Neutrophil (primary cell): ENCODE measurements around the gene KLHL29.
A peak's percentile ranks its signal among the peaks of the same experiment; 100 is the strongest.

Experiments used
- H3K27ac ChIP-seq: fragments of 200-600 bp; sonication (generic); 2 replicates; pipeline ENCODE4 v1.5.1; 2016; ENCODE audit warnings: mild to moderate bottlenecking, moderate library complexity
- H3K27me3 ChIP-seq: fragments of 200-600 bp; sonication (generic); 2 replicates; pipeline ENCODE4 v1.6.0; 2016; ENCODE audit warnings: mild to moderate bottlenecking
- H3K36me3 ChIP-seq: fragments of 200-600 bp; sonication (generic); 2 replicates; pipeline ENCODE4 v1.5.1; 2017
- H3K4me1 ChIP-seq, 2 experiments: fragments of 200-600 bp in 1 of 2; sonication (generic) in 1 of 2; 1 replicate in 1 of 2; 2 replicates in 1 of 2; pipeline versions ENCODE4 v1.5.1 to v1.6.1; 2013 to 2016; ENCODE audit warnings: low read depth in 1 of 2, low read length in 1 of 2, mild to moderate bottlenecking in 1 of 2, moderate library complexity in 1 of 2; ENCODE audit not compliant: control insufficient read depth in 1 of 2, insufficient read depth in 1 of 2
- H3K4me3 ChIP-seq, 2 experiments: fragments of 200-600 bp in 1 of 2; sonication (generic) in 1 of 2; 1 replicate in 1 of 2; 2 replicates in 1 of 2; pipeline ENCODE4 v1.5.1; 2013 to 2016; ENCODE audit warnings: low read depth in 1 of 2, low read length in 1 of 2, mild to moderate bottlenecking in 1 of 2, moderate library complexity in 1 of 2
- H3K9me3 ChIP-seq: fragments of 200-600 bp; sonication (generic); 2 replicates; pipeline ENCODE4 v1.5.1; 2016
- CTCF ChIP-seq: fragments of 200-600 bp; sonication (generic); IDR thresholded peaks from 2 replicates; pipeline ENCODE4 v1.5.1; 2016; ENCODE audit warnings: antibody characterized with exemption

Gene KLHL29

GRCh38 chr2:23622966-23623675 lies 238.1 kb downstream of the KLHL29 start:
- Histone ChIP-seq H3K9me3 (no peaks in the 10 kb centered on the region), H3K36me3 (no peaks in the 10 kb centered on the region), H3K4me3 (no peak overlapping the region), H3K4me1 (no peaks in the 10 kb centered on the region), H3K27me3 (no peaks in the 10 kb centered on the region), H3K27ac (no peak overlapping the region)
- TF ChIP-seq CTCF, result no peak

- Histone ChIP-seq H3K4me1 (no peaks in the 10 kb centered on the region), H3K36me3 (no peaks in the 10 kb centered on the region), H3K9me3 (no peaks in the 10 kb centered on the region), H3K4me3 (no peak overlapping the region), H3K27ac (no peak overlapping the region), H3K27me3 (no peaks in the 10 kb centered on the region)
- TF ChIP-seq CTCF, result peak; percentile 16
Measured at GRCh38 chr2:23624378-23624777, 239.4 kb downstream of the KLHL29 start.

GRCh38 chr2:23624915-23625314 lies 239.9 kb downstream of the KLHL29 start:
- no peaks in the 10 kb centered on the region for H3K9me3 ChIP-seq
- H3K4me1 ChIP-seq, result no peaks in the 10 kb centered on the region
- no peaks in the 10 kb centered on the region for H3K27me3 ChIP-seq
- H3K36me3 ChIP-seq, result no peaks in the 10 kb centered on the region
- no peak overlapping the region for H3K4me3 ChIP-seq
- no peak for TF ChIP-seq CTCF
- H3K27ac ChIP-seq, result no peak overlapping the region

- TF ChIP-seq CTCF, result no peak
- Histone ChIP-seq H3K27me3 (no peaks in the 10 kb centered on the region), H3K4me1 (no peaks in the 10 kb centered on the region), H3K4me3 (no peak overlapping the region), H3K27ac (no peak overlapping the region), H3K36me3 (no peaks in the 10 kb centered on the region), H3K9me3 (no peaks in the 10 kb centered on the region)
Measured at GRCh38 chr2:23625726-23626125, 240.7 kb downstream of the KLHL29 start.

GRCh38 chr2:23626701-23627230 lies 241.8 kb downstream of the KLHL29 start:
- no peak overlapping the region for H3K4me3 ChIP-seq
- TF ChIP-seq CTCF, result no peak

More at GRCh38 chr2:23626701-23627230, 241.8 kb downstream of the KLHL29 start:
- H3K4me1 ChIP-seq, result no peaks in the 10 kb centered on the region
- H3K9me3 ChIP-seq, result no peaks in the 10 kb centered on the region
- H3K27ac ChIP-seq, result no peak overlapping the region
- H3K27me3 ChIP-seq, result no peaks in the 10 kb centered on the region
- H3K36me3 ChIP-seq, result no peaks in the 10 kb centered on the region
